Loucy (cell line): Measurements from ENCODE around the gene MAP4K1.

Experiments used
- H2AFZ ChIP-seq: fragments of 200-600 bp; sonication (generic); 2 replicates; pipeline ENCODE4 v1.6.0; 2016; ENCODE audit warnings: antibody characterized with exemption, mild to moderate bottlenecking, low read length, moderate library complexity
- H3F3A ChIP-seq: fragments of 200-600 bp; 2 replicates; pipeline ENCODE4 v1.6.0; 2016; ENCODE audit warnings: antibody characterized with exemption, low read depth, mild to moderate bottlenecking
- H3K27me3 ChIP-seq: fragments of 200-600 bp; sonication (generic); 2 replicates; pipeline ENCODE4 v1.6.1; 2014; ENCODE audit warnings: low read length, mild to moderate bottlenecking; ENCODE audit not compliant: insufficient read depth, poor library complexity, severe bottlenecking
- H3K36me3 ChIP-seq: fragments of 200-600 bp; sonication (generic); 2 replicates; pipeline ENCODE4 v1.6.1; 2016; ENCODE audit warnings: low read length; ENCODE audit not compliant: insufficient read depth
- H3K4me1 ChIP-seq: fragments of 200-600 bp; sonication (generic); 2 replicates; pipeline ENCODE4 v1.5.1; 2014; ENCODE audit warnings: low read length, mild to moderate bottlenecking; ENCODE audit not compliant: insufficient read depth, poor library complexity, severe bottlenecking
- H3K4me2 ChIP-seq: fragments of 200-600 bp; sonication (generic); 2 replicates; pipeline ENCODE4 v1.6.0; 2014; ENCODE audit warnings: antibody characterized with exemption, low read length, low read depth, mild to moderate bottlenecking; ENCODE audit not compliant: poor library complexity, severe bottlenecking
- H3K4me3 ChIP-seq: fragments of 200-600 bp; sonication (generic); 2 replicates; pipeline ENCODE4 v1.5.1; 2014; ENCODE audit warnings: low read length, mild to moderate bottlenecking, mixed read lengths; ENCODE audit not compliant: poor library complexity, severe bottlenecking
- H3K79me2 ChIP-seq: fragments of 200-600 bp; sonication (generic); 2 replicates; pipeline ENCODE4 v1.6.1; 2014; ENCODE audit warnings: low read length; ENCODE audit not compliant: insufficient read depth
- H3K9ac ChIP-seq: fragments of 200-600 bp; sonication (generic); 2 replicates; pipeline ENCODE4 v1.6.0; 2014; ENCODE audit warnings: mild to moderate bottlenecking, low read depth, low read length, moderate library complexity; ENCODE audit not compliant: poor library complexity, severe bottlenecking
- H3K9me2 ChIP-seq: fragments of 200-600 bp; sonication (generic); replicated peaks from 2 replicates; pipeline ENCODE4 v1.6.1; 2016; ENCODE audit warnings: low read depth, low read length, mixed read lengths
- H3K9me3 ChIP-seq: fragments of 200-600 bp; sonication (generic); 2 replicates; pipeline ENCODE4 v1.6.1; 2014; ENCODE audit warnings: mild to moderate bottlenecking, antibody characterized with exemption, low read length, low read depth; ENCODE audit not compliant: insufficient read depth
- H4K20me1 ChIP-seq: fragments of 200-600 bp; sonication (generic); 2 replicates; pipeline ENCODE4 v1.6.0; 2014; ENCODE audit warnings: antibody characterized with exemption, low read length, mild to moderate bottlenecking; ENCODE audit not compliant: insufficient read depth, poor library complexity, severe bottlenecking
- CTCF ChIP-seq: fragments of 200-600 bp; sonication (generic); conservative IDR thresholded peaks from 2 replicates; pipeline ENCODE4 v1.5.1; 2014; ENCODE audit warnings: mild to moderate bottlenecking, antibody characterized with exemption, low read length
- EZH2phosphoT487 ChIP-seq: fragments of 200-600 bp; IDR thresholded peaks from 2 replicates; pipeline ENCODE4 v1.6.1; 2018; ENCODE audit warnings: antibody characterized with exemption, mild to moderate bottlenecking, moderate library complexity, borderline replicate concordance

MAP4K1 gene

GRCh38 chr19:38661136-38661535, 43.4 kb upstream of the MAP4K1 start:
- H3K4me2 ChIP-seq = no peak overlapping the region
- H3K9ac ChIP-seq = no peak overlapping the region
- peaks cover 65% of the 10 kb centered on the region for H4K20me1 ChIP-seq
- no peaks in the 10 kb centered on the region for H3K9me2 ChIP-seq
- H2AFZ ChIP-seq = no peak overlapping the region
- H3K27me3 ChIP-seq = no peaks in the 10 kb centered on the region
- peaks cover 60% of the 10 kb centered on the region for H3K4me1 ChIP-seq
- TF ChIP-seq CTCF = no peak
- no peak for TF ChIP-seq EZH2phosphoT487
- no peaks in the 10 kb centered on the region for H3F3A ChIP-seq
- peaks cover 99% of the 10 kb centered on the region for H3K79me2 ChIP-seq
- H3K36me3 ChIP-seq = peaks cover 36% of the 10 kb centered on the region; the same call in 1 of the 2 replicates
- no peak overlapping the region for H3K4me3 ChIP-seq
- H3K9me3 ChIP-seq = no peaks in the 10 kb centered on the region

GRCh38 chr19:38660724-38661123, 43.0 kb upstream of the MAP4K1 start:
- Histone ChIP-seq H3K36me3 (peaks cover 36% of the 10 kb centered on the region; the same call in 1 of the 2 replicates), H3K4me2 (no peak overlapping the region), H3K9me2 (no peaks in the 10 kb centered on the region), H3K79me2 (peaks cover 99% of the 10 kb centered on the region), H3K4me1 (peaks cover 60% of the 10 kb centered on the region), H3K4me3 (no peak overlapping the region), H3K9me3 (no peaks in the 10 kb centered on the region), H2AFZ (no peak overlapping the region), H3K9ac (no peak overlapping the region), H4K20me1 (peaks cover 69% of the 10 kb centered on the region), H3F3A (no peaks in the 10 kb centered on the region), H3K27me3 (no peaks in the 10 kb centered on the region)
- no peak for TF ChIP-seq EZH2phosphoT487

GRCh38 chr19:38658462-38659306, 40.9 kb upstream of the MAP4K1 start:
- Histone ChIP-seq H3K9ac (no peak overlapping the region), H3F3A (peaks cover 3% of the 10 kb centered on the region; the same call in 1 of the 2 replicates), H3K4me3 (no peak overlapping the region), H3K27me3 (no peaks in the 10 kb centered on the region), H2AFZ (no peak overlapping the region), H4K20me1 (peaks cover 88% of the 10 kb centered on the region), H3K4me1 (peaks cover 59% of the 10 kb centered on the region), H3K36me3 (peaks cover 36% of the 10 kb centered on the region; the same call in 1 of the 2 replicates), H3K79me2 (peaks cover 99% of the 10 kb centered on the region), H3K9me2 (no peaks in the 10 kb centered on the region), H3K4me2 (peak overlapping the region; percentile 40), H3K9me3 (no peaks in the 10 kb centered on the region)
- no peak for TF ChIP-seq CTCF
- TF ChIP-seq EZH2phosphoT487 = no peak
